NOMO-1 (cell line): Measurements from ENCODE around the gene RNF182.
A peak's percentile ranks its signal among the peaks of the same experiment; 100 is the strongest.
"Not testable (repeated sequence)": the region's sequence is repeated elsewhere in the genome, so short reads cannot be mapped to it uniquely, and the experiment has no call there.

Experiments
- DNase-seq, 2 experiments: peaks; one replicate each; lab custom pipeline; 2025; ENCODE audit not compliant: unreplicated experiment in 2 of 2; lab: John Stamatoyannopoulos, UW

Gene RNF182

GRCh38 chr6:13916230-13916944, 8.4 kb upstream of the RNF182 start:
- no peak for DNase-seq

- DNase-seq, result no peak
These were observed 7.6 kb upstream of the RNF182 start for GRCh38 chr6:13917141-13917540.

- DNase-seq, result no peak
These were observed 6.0 kb upstream of the RNF182 start for GRCh38 chr6:13918686-13919250.

GRCh38 chr6:13919861-13920260, 4.9 kb upstream of the RNF182 start:
- no peak for DNase-seq

- no peak for DNase-seq
These were observed 4.2 kb upstream of the RNF182 start for GRCh38 chr6:13920552-13920951.

GRCh38 chr6:13922750-13923149, 2.0 kb upstream of the RNF182 start:
- DNase-seq, result no peak

GRCh38 chr6:13923527-13924145, 1.1 kb upstream of the RNF182 start:
- no peak for DNase-seq

GRCh38 chr6:13924146-13924948, 405 bp upstream of the RNF182 start:
- DNase-seq, result peak; percentile 5 to 9

GRCh38 chr6:13926378-13926777, 1.6 kb downstream of the RNF182 start:
- no peak for DNase-seq

- no peak for DNase-seq
These were observed 2.5 kb downstream of the RNF182 start for GRCh38 chr6:13927203-13927602.

GRCh38 chr6:13929196-13929595, 4.4 kb downstream of the RNF182 start:
- DNase-seq, result no peak

GRCh38 chr6:13931797-13932402, 7.1 kb downstream of the RNF182 start:
- DNase-seq, result no peak

- DNase-seq, result no peak
These were observed 8.0 kb downstream of the RNF182 start for GRCh38 chr6:13932785-13933184.

- DNase-seq, result no peak
These were observed 10.0 kb downstream of the RNF182 start for GRCh38 chr6:13934721-13935120.

- no peak for DNase-seq
These were observed 10.6 kb downstream of the RNF182 start for GRCh38 chr6:13935190-13935880.

- not testable (repeated sequence) for DNase-seq
These were observed 11.1 kb downstream of the RNF182 start for GRCh38 chr6:13935881-13936261.

- no peak for DNase-seq
These were observed 17.1 kb downstream of the RNF182 start for GRCh38 chr6:13941902-13942301.

GRCh38 chr6:13943943-13944342, 19.2 kb downstream of the RNF182 start:
- no peak for DNase-seq

GRCh38 chr6:13946506-13946905, 21.8 kb downstream of the RNF182 start:
- no peak for DNase-seq

- DNase-seq, result no peak
These were observed 22.9 kb downstream of the RNF182 start for GRCh38 chr6:13947611-13948178.
